ENCODE measurements around the gene PGGT1B.

DNA sequence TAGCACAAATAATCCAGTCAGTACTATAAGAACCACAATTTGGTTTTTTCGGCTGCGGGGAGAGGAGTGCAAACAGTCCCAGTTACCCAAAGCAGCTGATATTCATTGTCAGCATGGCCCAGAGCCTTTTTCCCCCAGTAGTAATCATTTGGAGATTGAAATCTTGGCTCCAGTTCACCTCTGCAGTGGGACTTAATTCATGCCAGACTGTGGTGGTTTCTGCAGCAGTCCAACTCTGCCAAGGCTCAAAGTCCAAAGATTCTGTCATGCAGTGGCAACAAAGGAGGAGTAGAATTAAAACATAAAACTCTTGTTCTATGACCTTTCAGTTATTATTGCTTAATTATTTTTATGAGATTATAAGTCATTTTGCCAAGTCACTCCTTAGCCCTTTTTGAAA lies 68.0 kb downstream of the PGGT1B start:
- TF ChIP-seq, protein P1, sequence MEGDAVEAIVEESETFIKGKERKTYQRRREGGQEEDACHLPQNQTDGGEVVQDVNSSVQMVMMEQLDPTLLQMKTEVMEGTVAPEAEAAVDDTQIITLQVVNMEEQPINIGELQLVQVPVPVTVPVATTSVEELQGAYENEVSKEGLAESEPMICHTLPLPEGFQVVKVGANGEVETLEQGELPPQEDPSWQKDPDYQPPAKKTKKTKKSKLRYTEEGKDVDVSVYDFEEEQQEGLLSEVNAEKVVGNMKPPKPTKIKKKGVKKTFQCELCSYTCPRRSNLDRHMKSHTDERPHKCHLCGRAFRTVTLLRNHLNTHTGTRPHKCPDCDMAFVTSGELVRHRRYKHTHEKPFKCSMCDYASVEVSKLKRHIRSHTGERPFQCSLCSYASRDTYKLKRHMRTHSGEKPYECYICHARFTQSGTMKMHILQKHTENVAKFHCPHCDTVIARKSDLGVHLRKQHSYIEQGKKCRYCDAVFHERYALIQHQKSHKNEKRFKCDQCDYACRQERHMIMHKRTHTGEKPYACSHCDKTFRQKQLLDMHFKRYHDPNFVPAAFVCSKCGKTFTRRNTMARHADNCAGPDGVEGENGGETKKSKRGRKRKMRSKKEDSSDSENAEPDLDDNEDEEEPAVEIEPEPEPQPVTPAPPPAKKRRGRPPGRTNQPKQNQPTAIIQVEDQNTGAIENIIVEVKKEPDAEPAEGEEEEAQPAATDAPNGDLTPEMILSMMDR (IDR thresholded peaks at IDR 0.05; ENCODE audit: low read depth, low read length), result no peak
- no peak for TF ChIP-seq EZH2phosphoT487 (IDR thresholded peaks at IDR 0.05; ENCODE audit: low read depth)

Measured in OCI-LY3 (cell line).